Globus pallidus (tissue), 1 donor: Measurements from ENCODE around the gene CLPTM1.
A peak's percentile ranks its signal among the peaks of the same experiment; 100 is the strongest.
"Not testable (repeated sequence)": the region's sequence is repeated elsewhere in the genome, so short reads cannot be mapped to it uniquely, and the experiment has no call there.

ENCODE experiments used
- DNase-seq: peaks from one replicate; pipeline ENCODE4 v3.0.0-alpha.2; 2015; ENCODE audit warnings: low spot score

CLPTM1 gene

DNA sequence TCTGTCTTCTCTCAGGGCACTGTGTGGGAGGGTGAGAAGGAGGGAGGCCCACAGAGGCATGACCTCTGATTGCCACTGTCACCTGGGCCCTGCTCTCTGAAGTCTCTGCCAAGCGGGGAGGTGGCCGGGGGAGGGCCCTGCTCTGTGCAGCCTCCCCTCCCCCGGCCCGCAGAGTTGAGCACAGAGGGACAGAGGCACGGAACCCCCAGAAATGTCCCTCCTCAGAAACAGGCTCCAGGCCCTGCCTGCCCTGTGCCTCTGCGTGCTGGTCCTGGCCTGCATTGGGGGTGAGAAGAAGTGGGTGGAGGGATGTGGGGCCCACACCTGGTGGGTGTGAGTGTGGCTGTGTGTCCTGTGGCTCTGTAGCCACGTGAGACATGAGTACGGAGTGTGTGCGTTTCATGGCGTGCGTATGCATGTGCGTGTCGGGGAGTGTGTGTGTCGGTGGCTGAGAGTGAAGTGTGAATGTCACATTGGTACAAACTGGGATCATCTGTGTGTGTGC lies 13.1 kb upstream of the CLPTM1 start, which contains the start of gene APOC4:
Gene APOC4, plus strand, starts transcription at position 171 of the 505 bp plus-strand sequence. Its CDS starts 41 bp downstream, at position 212.
- DNase-seq: no peak

DNA sequence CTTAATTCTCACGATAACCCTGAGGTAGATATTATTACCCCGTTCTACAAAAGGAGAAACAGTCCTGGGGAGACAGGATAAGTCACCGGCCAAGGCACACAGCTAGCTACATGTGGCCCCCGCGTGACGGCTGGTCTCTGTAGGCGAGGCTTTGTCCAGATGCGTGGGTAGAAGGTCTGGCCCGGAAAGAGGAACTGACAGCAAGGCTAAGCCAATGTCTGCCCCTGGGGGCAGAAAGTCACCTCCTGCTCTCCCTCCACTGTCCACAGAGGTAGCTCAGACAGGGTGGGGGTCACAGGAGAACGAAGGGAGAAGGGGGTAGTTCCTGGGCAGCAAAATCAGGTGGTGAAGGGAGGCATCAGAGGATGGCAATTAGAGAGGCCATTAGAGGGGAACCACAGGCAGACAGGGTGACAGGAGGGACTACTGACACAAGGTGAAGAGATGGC lies 11.4 kb upstream of the CLPTM1 start:
- DNase-seq: peak; percentile 64

DNA sequence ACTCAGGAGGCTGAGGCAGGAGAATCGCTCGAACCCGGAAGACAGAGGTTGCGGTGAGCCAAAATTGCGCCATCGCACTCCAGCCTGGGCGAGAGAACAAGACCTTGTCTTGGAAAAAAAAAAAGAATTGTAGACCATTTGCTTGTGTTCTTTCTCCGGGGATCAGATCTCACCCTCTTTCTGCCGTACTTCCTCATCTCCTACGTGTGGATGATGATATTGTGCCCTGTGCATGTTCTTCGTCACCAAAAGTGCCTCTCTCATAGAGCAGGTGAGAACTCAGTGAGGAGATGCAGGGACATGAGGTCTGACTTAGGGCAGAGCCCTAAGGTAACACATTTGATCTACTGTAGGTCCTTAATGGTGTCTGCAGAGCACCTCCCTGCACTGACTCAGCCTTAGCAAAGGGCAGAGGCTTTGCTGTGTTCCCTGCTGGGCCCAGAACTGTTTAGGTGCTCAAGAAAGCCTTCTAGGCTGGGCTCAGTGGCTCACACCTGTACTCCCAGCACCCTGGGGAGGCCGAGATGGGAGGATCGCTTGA lies 8.1 kb upstream of the CLPTM1 start:
- no peak for DNase-seq

DNA sequence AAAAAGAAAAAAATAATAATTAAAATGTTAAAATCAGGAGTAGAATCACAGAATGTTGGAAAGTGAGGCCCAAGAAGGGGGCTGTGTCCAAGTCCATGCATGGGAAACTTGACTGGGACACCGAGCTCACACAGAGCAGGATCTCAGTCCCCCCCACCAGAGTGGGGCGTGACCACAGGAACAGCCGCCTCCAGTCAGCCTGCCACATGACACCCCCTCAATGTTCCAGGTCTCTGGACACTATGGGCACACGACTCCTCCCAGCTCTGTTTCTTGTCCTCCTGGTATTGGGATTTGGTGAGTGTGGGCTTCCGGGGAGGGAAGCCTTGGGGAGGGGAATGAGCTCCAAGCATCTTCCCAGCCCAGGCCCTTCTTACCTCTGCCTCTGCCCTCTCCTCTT lies 6.9 kb upstream of the CLPTM1 start:
- no peak for DNase-seq

DNA sequence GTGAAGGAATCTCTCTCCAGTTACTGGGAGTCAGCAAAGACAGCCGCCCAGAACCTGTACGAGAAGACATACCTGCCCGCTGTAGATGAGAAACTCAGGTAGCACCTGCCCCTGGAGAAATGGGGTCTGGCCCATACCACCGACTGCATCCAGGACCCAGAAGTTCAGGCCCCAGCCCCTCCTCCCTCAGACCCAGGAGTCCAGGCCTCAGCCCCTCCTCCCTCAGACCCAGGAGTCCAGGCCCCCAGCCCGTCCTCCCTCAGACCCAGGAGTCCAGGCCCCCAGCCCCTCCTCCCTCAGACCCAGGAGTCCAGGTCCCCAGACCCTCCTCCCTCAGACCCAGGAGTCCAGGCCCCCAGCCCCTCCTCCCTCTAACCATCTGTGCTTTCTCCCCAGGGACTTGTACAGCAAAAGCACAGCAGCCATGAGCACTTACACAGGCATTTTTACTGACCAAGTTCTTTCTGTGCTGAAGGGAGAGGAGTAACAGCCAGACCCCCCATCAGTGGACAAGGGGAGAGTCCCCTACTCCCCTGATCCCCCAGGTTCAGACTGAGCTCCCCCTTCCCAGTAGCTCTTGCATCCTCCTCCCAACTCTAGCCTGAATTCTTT lies 6.3 kb upstream of the CLPTM1 start:
- DNase-seq: no peak

DNA sequence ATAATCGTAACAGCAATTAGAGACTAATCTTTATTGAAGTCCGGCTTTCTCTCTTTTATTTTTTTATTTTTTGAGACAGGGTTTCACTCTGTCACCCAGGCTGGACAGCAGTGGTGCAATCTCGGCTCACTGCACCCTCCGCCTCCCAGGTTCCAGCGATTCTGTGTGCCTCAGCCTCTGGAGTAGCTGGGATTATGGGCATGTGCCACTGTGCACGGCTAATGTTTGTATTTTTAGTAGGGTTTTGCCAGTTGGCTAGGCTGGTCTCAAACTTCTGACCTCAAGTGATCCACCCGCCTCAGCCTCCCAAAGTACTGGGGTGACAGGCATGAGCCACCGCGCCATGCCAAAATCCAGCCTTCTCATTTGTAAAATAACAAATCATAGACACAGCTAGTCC lies 5.6 kb upstream of the CLPTM1 start:
- no peak for DNase-seq

DNA sequence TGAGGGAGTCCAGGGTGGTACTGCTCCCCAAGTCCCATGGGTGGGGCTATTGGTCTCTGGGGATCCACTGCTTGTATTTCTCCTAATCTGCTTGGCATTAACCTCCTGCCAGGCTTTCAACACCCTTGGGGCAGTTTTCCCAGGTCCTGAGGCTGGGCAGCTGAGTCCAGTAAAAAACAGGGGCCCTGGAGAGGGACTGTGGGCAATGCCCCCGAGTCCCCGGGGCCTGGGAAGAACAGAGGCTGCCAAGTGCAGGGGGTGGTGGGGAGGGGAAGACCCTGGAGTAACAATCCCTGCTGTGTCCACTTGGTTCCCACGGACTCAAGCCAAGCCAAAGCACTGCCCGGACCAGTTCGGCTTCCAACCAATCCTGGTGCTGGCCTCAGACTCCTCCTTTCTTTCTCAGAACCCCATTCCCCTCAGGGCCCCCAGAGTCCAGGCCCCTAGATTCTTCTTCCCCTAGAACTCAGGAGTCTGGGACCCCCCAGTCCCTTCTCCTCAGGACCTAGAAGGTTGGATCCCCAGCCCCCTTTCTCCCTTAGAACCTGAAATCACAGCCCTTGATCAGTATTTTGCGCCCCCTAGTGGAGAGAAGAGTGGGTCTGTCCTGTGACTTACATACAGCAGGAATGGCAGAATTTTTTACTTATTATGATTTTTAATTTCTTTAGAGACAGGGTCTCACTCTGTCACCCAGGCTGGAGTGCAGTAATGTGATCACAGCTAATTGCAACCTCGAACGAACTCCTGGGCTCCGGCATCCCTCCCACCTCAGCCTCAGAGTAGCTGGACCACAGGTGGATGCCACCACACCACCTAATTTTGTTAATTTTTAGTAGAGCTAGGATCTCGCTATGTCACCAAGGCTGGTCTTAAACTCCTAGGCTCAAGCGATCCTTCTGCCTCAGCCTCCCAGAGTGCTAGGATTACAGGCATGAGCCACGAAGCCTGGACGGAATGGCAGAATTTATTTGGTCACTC lies 3.7 kb upstream of the CLPTM1 start:
- peak; percentile 82 for DNase-seq

DNA sequence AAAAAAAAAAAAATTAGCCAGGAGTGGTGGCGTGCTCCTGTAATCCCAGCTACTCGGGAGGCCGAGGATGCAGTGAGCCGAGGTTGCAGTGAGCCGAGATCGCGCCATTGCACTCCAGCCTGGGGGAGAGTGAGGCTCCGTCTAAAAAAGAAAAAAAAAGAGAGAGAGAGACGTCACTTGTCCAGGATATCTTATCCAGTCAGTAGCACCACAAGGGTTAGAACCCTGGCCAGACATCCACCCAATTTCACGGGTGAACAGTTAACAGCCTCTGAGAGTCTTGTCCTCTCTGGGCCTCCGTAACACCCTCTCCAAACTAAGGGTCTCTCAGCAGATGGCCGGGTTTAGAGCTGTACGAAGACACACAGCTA lies 917 bp upstream of the CLPTM1 start:
- DNase-seq: no peak

DNA sequence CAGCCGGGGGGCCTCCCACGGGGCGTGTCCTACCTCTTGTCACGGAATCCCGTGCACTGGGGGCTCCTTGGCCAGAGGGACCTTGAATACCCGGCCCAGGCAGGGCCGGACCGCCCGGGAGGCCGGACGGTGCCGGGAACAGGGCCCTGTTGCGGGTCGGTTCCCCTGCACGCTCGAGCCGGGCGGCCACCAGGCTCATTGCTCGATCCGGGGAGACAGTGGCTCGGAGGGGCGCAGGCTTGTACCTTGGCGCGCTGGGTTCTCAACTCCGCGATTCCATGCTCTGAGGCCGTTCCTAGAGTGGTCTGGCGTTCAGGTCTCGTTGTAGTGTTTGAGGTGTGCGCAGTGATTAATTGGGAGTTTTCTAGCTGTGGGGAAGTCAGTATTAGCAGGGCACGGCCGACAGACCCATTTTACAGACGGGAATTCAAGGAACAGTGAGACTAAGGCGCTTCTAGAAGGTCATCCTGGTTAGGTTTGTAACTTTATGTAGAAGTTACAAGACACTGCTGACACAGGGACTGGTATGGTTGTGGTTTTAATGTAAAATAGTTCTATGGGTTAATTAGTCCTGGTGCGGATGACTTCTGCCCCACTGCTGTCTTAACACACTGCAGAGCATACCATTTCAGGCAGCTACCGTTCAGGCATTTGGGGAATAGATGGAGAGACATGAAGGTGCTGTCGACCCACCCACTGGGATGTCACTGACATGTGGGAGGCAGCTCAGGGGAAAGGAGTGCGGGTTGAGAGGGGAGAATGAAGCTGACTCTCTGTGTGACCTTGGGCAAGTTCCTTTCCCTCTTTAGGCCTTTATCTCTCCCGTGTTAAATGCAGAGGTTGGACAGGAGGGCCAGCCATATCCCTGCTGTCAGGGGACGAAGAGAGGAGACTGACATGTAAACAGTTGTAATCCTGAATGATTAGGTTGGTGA lies 592 bp downstream of the CLPTM1 start:
- no peak for DNase-seq

DNA sequence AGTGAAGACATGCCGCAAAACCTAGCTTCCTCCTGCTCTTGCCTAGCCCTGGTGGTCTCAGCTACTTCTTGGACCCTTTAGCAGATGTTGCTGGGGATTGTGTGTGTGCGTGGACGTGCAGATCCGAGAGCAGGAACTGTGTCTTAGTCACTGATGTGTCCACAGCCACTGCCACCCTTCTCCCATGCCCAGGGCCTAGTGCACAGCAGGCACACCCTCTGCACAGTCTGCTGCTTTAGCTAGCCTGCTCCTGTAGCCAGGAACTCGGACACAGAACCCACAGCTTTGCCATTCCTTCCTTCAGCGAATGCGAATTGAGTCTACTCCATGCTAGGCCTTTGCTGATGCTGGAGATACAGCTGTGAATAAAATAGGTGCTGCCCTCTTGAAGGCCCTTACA lies 2.3 kb downstream of the CLPTM1 start:
- DNase-seq: no peak

DNA sequence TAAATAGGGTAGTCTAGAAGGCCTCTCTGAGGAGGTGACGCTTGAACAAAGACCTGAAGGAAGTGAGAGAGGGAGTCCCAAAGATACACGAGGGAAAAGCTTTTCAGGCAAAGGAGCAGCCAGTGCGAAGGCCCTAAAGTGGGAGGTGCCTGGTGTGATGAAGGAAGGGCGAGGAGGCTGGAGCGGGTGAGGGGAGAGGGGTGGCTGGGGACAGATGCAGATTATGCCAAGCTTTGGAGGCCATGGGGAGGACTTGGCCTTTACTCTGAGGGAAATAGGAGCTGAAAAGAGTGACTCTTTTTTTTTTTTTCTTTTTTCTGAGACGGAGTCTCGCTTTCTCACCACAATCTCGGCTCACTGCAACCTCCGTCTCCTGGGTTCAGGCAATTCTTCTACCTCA lies 2.9 kb downstream of the CLPTM1 start:
- DNase-seq: no peak

DNA sequence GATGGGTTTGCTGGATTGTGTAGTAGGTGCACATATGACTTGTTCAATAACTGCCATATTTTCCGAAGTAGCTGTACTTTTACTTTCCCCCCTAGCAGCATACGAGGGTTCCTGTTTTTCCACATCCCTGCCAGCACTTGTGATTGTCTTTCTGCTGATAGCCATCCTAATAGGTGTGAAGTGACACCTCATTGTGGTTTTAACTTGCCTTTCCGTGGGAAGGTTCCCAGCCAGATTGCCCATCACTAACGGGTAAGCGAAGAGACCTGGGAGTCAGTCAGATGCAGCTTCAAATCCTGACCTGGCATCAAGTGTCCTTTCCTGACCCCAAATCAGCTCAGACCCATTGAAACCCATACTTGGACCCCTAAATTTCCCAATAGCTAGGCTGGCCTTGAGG lies 4.5 kb downstream of the CLPTM1 start:
- no peak for DNase-seq

DNA sequence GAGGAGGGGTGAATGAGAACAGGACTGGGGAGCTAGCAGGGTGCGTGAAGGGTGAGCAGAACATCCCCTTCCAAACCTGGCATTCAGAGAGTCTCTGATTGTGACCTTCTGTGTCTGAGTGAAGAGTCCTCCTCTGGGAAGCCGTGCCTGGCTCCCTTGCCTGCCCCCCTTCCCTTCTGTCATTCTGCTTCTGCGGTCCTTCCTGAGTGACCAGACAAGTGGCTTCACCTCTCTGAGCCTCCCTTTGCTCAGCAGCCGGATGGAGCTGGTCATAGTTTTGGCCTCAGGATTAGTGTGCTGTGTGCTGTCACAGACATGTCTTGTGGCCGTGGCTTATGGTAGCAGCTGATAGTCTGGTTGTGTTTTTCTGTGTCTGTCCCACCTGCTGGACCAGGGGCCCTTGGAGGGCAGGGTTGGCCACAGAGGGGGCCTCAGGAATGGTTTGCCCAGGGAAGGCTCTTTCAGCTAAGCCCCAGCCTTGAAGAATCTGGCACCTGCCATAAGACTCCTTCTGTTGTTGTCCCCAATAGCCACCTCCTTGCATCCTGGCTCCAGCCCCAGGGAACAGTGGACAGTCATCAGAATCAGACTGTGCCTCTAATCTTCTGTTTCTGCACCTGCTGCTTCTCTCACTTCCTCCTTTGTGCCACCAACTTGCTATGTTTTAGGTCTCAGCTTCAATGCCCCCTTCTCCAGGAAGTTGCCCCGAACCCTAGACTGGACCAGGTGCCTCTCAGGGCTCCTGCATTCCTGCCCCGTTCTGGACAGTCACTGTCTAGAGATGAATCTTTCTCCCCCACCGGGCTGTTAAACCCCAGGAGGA lies 5.9 kb downstream of the CLPTM1 start:
- DNase-seq: no peak

DNA sequence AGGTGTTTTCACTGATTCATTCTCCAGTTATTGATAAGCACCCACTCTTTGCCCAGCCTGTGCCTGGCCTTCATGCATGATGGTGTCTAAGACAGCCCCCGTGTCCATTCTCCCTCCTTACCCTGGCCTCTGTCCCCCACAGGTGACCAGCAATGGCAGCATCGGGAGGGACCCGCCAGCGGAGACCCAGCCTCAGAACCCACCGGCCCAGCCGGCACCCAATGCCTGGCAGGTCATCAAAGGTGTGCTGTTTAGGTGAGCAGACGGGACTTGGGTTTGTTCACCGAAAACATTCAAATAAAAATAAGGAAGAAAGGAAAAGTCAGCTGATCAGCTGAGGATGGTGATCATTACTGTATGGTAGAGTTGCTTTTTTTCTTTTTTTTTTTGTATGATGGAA lies 6.6 kb downstream of the CLPTM1 start:
- no peak for DNase-seq

DNA sequence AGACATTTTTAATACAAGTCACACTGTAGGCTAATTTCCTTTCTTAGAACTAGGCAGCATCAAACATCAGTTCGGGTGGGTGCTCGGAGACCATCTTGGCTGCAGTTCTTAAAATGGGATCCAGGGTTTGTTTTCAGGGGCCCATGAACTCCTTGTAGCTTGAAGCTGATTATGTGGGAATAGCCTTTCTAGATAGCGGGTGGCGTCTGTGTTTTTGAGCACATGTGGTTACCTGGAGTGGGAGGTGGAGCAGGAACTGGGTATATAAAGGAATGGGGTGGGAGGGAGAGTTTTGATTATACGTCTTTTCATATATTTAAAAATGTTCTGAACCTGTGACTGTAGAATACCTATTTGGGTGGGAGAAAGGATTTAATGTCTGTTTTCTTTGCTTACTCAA lies 12.9 kb downstream of the CLPTM1 start:
- DNase-seq: no peak

DNA sequence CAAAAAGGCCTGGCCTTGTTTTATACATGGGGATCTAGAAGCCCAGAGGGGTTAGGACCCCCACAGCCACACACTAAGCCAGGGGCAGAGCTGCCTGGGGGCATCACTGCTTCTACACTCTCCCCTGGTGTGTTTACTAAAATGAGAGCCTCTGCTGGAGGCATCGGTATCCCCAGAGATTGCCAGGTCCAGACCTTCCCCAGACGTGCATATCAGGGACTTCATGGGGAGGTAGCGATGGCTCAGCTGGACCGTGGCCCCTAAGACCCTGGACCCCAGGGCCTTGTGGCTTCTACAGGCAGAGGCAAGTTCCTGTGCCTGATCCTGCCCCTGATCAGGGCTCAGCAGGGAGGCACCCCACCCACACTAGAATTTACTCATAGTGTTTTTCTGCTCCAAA lies 13.5 kb downstream of the CLPTM1 start:
- no peak for DNase-seq

DNA sequence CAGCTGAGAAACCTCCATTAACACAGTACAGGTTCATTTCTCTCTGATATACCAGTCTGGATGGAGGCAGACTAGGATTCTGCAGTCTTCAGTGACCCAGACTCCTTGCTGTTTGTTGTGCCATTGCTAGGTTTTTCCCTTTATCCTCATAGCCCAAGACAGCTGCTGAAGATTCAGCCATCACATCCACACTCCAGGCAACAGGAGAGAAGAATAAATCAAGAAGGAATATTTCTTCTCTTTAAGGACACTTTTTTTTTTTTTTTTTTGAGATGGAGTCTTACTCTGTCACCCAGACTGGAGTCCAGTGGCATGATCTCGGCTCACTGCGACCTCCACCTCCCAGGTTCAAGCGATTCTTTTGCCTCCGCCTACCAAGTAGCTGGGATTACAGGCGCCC lies 14.3 kb downstream of the CLPTM1 start:
- no peak for DNase-seq

DNA sequence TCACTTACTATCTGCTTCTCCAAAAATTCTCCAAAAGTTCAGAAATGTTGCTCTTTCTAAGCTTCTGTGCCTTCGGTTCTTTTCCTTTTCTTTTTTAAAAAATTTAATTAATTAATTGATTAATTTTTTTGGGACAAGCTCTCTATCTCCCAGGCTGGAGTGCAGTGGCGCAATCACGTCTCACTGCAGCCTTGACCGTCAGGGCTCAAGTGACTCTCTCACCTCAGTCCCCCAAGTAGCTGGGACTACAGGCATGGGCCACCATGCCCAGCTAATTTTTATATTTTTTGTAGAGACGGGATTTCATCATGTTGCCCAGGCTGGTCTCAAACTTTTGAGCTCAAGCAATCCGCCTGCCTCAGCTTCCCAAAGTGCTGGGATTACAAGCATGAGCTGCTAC lies 16.3 kb downstream of the CLPTM1 start:
- DNase-seq: not testable (repeated sequence)

DNA sequence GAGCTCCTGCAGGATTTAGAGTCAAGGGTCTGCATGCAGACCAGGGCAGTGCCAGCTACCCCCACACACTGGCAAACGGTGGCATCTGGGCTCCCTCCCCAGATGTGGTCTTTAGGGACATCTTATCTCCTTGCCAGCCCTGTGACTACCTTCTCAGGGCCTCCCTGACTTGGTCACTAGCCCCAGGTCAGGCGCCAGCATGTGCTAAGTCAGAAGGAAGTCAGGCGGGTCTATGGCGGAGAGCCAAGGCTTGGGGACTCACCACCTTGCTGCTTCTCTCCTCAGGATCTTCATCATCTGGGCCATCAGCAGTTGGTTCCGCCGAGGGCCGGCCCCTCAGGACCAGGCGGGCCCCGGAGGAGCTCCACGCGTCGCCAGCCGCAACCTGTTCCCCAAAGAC lies 17.6 kb downstream of the CLPTM1 start:
- no peak for DNase-seq

DNA sequence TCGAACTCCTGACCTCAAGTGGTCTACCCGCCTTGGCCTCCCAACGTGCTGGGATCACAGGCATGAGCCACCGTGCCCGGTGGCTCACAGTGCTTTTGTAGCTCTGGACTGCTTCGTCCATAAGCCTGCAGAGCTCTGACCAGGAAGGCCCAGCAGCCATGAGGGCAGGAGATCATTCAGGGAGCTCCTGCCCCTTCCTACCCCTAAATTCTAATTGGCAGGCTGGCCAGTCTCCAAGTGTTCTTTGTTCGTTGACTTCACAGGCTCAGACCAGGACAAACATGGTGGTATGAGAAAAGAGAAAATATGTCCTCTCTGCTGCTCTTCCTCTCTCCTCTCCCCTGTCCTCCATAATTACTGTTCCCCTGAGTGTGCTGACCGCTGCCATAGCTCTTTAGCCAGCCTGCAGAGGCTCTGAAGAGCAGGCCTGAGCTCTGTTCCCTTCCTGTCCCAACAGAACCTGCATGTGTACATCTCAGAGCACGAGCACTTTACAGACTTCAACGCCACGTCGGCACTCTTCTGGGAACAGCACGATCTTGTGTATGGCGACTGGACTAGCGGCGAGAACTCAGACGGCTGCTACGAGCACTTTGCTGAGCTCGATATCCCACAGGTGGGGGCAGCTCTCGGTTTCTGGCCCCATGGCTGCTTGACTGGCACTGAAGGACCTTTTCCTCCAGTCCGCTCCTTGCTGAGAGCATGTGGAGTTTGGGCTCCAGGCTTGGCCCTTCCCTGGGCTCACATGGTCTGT lies 19.0 kb downstream of the CLPTM1 start:
- DNase-seq: no peak
